PC-9 (cell line): ENCODE results near the gene TBC1D22A. TPM values are rescaled to one million over a fixed set of nuclear protein-coding genes. Genes with fewer than 3 reads are reported as not detected.
"Not testable (repeated sequence)": the region's sequence is repeated elsewhere in the genome, so short reads cannot be mapped to it uniquely, and the experiment has no call there.

ENCODE experiments used
- BruUV-seq: library from RNA; stranded (reverse); fragments of 400-500 nt; replicated peaks from 2 replicates; lab custom pipeline; 2021; lab: Mats Ljungman, UMichigan
- CTCF ChIA-PET: fragments of 300-600 bp; sonication (Branson Sonifier 250); formaldehyde crosslinking; loops from one replicate; lab custom pipeline; 2022; ENCODE audit warnings: antibody characterized with exemption; lab: Charles Lee
- POLR2A ChIA-PET: fragments of 300-600 bp; sonication (Branson Sonifier 250); formaldehyde crosslinking; loops from one replicate; lab custom pipeline; 2022; ENCODE audit warnings: antibody characterized with exemption; ENCODE audit not compliant: unreplicated experiment; lab: Charles Lee
- DNase-seq, 2 experiments: peaks; one replicate each; pipeline versions ENCODE4 v3.0.0 to v3.0.0-alpha.2; 2015 to 2022; ENCODE audit warnings: mixed read lengths in 1 of 2
- H2AFZ ChIP-seq: fragments of 200-600 bp; sonication (generic); 2 replicates; pipeline ENCODE4 v1.8.1; 2017; ENCODE audit warnings: antibody characterized with exemption
- H3F3A ChIP-seq: fragments of 200-600 bp; sonication (generic); 2 replicates; pipeline ENCODE4 v1.8.1; 2017; ENCODE audit warnings: antibody characterized with exemption, mild to moderate bottlenecking, low read depth; ENCODE audit not compliant: insufficient read depth
- H3K27ac ChIP-seq: fragments of 200-600 bp; sonication (generic); 2 replicates; pipeline ENCODE4 v1.6.1; 2016; ENCODE audit warnings: mixed run types
- H3K27me3 ChIP-seq: fragments of 200-600 bp; sonication (generic); 2 replicates; pipeline ENCODE4 v1.6.1; 2016; ENCODE audit warnings: low read depth, mixed run types; ENCODE audit not compliant: insufficient read depth
- H3K36me3 ChIP-seq: fragments of 200-600 bp; sonication (generic); 2 replicates; pipeline ENCODE4 v1.6.1; 2016; ENCODE audit warnings: low read depth, mixed run types
- H3K4me1 ChIP-seq: fragments of 200-600 bp; sonication (generic); replicated peaks from 2 replicates; pipeline ENCODE4 v1.6.1; 2016; ENCODE audit warnings: mixed run types; ENCODE audit not compliant: insufficient read depth
- H3K4me2 ChIP-seq: fragments of 200-600 bp; sonication (generic); 2 replicates; pipeline ENCODE4 v1.6.1; 2017; ENCODE audit warnings: mixed run types
- H3K4me3 ChIP-seq: fragments of 200-600 bp; sonication (generic); 2 replicates; pipeline ENCODE4 v1.6.1; 2016; ENCODE audit warnings: mixed run types
- H3K79me2 ChIP-seq: fragments of 200-600 bp; sonication (generic); 2 replicates; pipeline ENCODE4 v1.6.1; 2017; ENCODE audit warnings: low read depth, mixed run types
- H3K9me2 ChIP-seq: fragments of 200-600 bp; sonication (generic); 2 replicates; pipeline ENCODE4 v1.8.1; 2017; ENCODE audit warnings: mild to moderate bottlenecking; ENCODE audit not compliant: insufficient read depth
- H3K9me3 ChIP-seq: fragments of 200-600 bp; sonication (generic); 2 replicates; pipeline ENCODE4 v1.8.1; 2016; ENCODE audit warnings: low read depth; ENCODE audit not compliant: insufficient read depth
- H4K20me1 ChIP-seq: fragments of 200-600 bp; sonication (generic); 2 replicates; pipeline ENCODE4 v1.8.1; 2017; ENCODE audit not compliant: insufficient read depth
- CTCF ChIP-seq: fragments of 200-600 bp; sonication (generic); conservative IDR thresholded peaks from 2 replicates; pipeline ENCODE4 v1.6.1; 2017; ENCODE audit warnings: mixed run types, antibody characterized with exemption, mild to moderate bottlenecking, moderate library complexity
- EZH2 ChIP-seq: fragments of 200-600 bp; sonication (generic); IDR thresholded peaks from 2 replicates; pipeline ENCODE4 v1.8.0; 2017; ENCODE audit warnings: antibody characterized with exemption, low read depth
- intact Hi-C: fragments of 100-400 bp; cut with micrococcal nuclease; formaldehyde crosslinking; loops from one replicate; pipeline ENCODE4 v1.10.0; 2022; ENCODE audit not compliant: unreplicated experiment
- total RNA-seq: library from RNA; stranded (reverse); gene quantifications from 2 replicates; pipeline ENCODE4 v1.2.3, GENCODE V29; 2021

TBC1D22A gene
- total RNA-seq, 1 experiment from 2014 or later, result 40.3 TPM

GRCh38 chr22:47139013-47139789 lies 376.8 kb downstream of the TBC1D22A start:
- Histone ChIP-seq H3K36me3 (no peaks in the 10 kb centered on the region), H2AFZ (no peak overlapping the region), H3K4me1 (no peaks in the 10 kb centered on the region), H3K79me2 (no peaks in the 10 kb centered on the region), H3K4me2 (no peak overlapping the region), H3K4me3 (no peak overlapping the region), H3K9me3 (no peaks in the 10 kb centered on the region), H3F3A (no peaks in the 10 kb centered on the region), H3K9me2 (no peaks in the 10 kb centered on the region), H3K27ac (no peak overlapping the region), H3K27me3 (no peaks in the 10 kb centered on the region), H4K20me1 (peaks cover 4% of the 10 kb centered on the region; the same call in 1 of the 2 replicates)
- POLR2A ChIA-PET, result no interaction called here
- intact Hi-C loops, result no loop called here
- BruUV-seq, result no TSS peak
- CTCF ChIA-PET, result no interaction called here
- TF ChIP-seq EZH2 (no peak), CTCF (no peak)
- DNase-seq, result no peak

GRCh38 chr22:47139790-47140119 lies 377.3 kb downstream of the TBC1D22A start:
- Histone ChIP-seq H3K9me2 (no peaks in the 10 kb centered on the region), H3K9me3 (no peaks in the 10 kb centered on the region), H4K20me1 (peaks cover 4% of the 10 kb centered on the region; the same call in 1 of the 2 replicates), H3K27me3 (no peaks in the 10 kb centered on the region), H2AFZ (no peak overlapping the region), H3K4me2 (no peak overlapping the region), H3F3A (no peaks in the 10 kb centered on the region), H3K36me3 (no peaks in the 10 kb centered on the region), H3K4me3 (no peak overlapping the region), H3K79me2 (no peaks in the 10 kb centered on the region), H3K27ac (no peak overlapping the region), H3K4me1 (no peaks in the 10 kb centered on the region)
- intact Hi-C loops, result no loop called here
- TF ChIP-seq CTCF (no peak), EZH2 (no peak)
- no TSS peak for BruUV-seq
- CTCF ChIA-PET, result no interaction called here
- no peak for DNase-seq
- POLR2A ChIA-PET, result no interaction called here

- H3K27ac ChIP-seq, H3K27me3 ChIP-seq, BruUV-seq, H3F3A ChIP-seq, intact Hi-C loops, POLR2A ChIA-PET, H3K9me2 ChIP-seq, H3K79me2 ChIP-seq, H3K36me3 ChIP-seq, DNase-seq, H3K4me1 ChIP-seq, H4K20me1 ChIP-seq, CTCF ChIA-PET, H3K4me2 ChIP-seq, H2AFZ ChIP-seq, H3K9me3 ChIP-seq, H3K4me3 ChIP-seq: not testable (repeated sequence)
Observed at GRCh38 chr22:47140975-47141374, 378.5 kb downstream of the TBC1D22A start.
